HG02884 (cell line): ENCODE measurements around the gene RPS10.
"Not testable (repeated sequence)": the region's sequence is repeated elsewhere in the genome, so short reads cannot be mapped to it uniquely, and the experiment has no call there.

Experiments
- ATAC-seq: cut with Tn5 transposase; IDR thresholded peaks from one replicate; pipeline ENCODE4 v1.9.1; 2021; ENCODE audit warnings: mild to moderate bottlenecking, moderate library complexity; ENCODE audit not compliant: unreplicated experiment

Gene RPS10

DNA sequence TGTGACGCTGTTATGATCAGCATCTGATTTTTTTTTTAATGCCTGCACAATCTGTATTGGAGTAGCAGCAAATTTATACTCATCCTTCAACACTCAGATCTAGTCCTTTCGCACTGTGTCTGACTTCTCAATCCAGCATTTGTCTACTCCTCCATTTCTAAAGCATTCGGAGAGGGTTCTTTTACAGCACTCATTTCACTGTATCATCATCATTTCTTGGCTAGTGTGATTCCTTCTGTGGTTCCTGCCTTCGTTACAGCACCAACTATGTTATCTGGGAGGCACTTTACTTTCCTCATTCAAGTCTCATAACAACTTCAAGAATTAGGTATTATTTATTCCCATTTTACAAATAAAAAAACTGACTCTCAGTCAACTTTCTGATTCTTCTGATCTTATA is 51.4 kb downstream of the RPS10 start:
- no peak for ATAC-seq

DNA sequence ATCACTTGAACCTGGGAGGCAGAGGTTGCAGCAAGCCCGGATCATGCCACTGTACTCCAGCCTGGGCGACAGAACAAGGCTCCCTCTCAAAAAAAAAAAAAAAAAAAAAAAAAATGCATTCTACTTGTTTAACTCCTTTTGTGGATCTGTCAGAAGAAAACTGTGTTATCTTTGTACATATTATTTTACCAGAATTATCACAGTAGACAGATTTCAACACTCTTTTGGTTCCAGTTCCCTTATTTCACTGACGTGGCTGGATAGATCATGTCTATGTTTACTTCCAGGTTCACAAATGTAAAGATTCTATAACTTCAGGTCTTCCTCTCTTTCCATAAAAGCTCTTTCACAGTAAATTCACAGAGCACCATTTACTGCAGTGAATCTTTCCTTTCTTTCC is 51.8 kb downstream of the RPS10 start:
- no peak for ATAC-seq

DNA sequence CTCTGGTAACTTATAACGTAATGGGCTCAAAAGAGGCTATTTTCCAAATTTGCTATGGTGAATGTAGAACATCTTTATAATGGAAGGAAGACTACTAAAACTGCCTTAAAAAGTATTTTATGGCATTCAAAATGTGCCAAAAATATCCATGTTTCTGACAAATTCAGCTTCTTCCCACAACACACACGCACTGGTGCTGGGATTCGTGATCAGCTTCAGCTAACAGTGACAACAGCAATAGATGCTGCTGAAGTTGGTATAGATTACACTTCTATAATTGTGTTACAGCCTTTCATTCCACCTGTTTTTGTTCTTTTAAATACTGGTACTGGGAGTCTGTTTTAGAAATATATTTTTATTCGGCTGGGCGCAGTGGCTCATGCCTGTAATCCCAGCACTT is 52.4 kb downstream of the RPS10 start:
- ATAC-seq, result no peak

DNA sequence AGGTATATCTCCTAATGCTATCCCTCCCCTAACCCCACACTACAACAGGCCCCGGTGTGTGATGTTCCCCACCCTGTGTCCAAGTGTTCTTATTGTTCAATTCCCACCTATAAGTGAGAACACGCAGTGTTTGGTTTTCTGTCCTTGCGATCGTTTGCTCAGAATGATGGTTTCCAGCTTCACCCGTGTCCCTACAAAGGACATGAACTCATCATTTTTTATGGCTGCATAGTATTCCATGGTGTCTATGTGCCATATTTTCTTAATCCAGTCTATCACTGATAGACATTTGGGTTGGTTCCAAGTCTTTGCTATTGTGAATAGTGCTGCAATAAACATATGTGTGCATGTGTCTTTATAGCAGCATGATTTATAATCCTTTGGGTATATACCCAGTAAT is 54.0 kb downstream of the RPS10 start:
- not testable (repeated sequence) for ATAC-seq

DNA sequence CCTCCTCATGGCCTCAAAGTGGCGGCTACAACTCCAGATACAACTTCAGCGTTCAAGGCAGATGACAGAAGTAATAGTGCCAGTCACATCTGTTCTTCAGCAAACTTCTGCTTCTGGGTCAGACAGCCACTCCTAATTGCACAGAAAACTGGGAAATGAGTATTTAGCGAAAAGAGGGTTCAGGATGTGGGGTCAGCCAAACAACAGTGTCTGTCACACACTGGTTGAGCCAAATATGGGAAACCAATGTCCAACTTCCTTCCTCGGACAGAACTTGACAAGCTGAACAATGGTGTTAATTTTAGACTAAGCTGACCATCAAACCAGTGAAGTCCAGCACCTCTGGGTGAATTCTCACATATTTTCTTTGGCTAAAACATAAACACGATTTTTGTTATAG is 55.5 kb downstream of the RPS10 start:
- ATAC-seq, result no peak

DNA sequence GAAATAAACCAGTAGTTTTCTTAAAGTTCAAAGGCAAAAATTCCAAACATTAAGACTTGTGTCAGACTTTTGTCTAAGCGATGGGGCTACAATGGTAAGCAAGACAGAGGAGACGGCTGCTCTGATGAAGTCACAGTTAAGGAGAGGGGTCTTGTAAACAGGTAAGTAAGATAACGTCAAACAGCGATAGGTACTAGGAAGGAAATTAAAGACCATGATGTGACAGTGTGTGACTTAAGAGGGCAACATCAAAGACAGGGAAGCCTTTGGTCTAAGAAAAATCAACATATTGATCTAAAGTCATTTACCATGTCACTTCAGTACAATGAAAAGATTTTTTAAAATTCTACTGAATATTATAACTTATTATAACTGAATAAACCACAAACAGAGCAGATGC is 56.5 kb downstream of the RPS10 start:
- no peak for ATAC-seq
